Measurements from ENCODE around the gene HAND2. TPM values are rescaled to one million over a fixed set of nuclear protein-coding genes. Genes with fewer than 3 reads are reported as not detected.

Gene HAND2
- total and polyA plus RNA-seq, 2 of the 8 experiments (the other 6 are each of a cell fraction or from before 2014, with no cell fraction given), result 0.05 TPM; not detected in 1

DNA sequence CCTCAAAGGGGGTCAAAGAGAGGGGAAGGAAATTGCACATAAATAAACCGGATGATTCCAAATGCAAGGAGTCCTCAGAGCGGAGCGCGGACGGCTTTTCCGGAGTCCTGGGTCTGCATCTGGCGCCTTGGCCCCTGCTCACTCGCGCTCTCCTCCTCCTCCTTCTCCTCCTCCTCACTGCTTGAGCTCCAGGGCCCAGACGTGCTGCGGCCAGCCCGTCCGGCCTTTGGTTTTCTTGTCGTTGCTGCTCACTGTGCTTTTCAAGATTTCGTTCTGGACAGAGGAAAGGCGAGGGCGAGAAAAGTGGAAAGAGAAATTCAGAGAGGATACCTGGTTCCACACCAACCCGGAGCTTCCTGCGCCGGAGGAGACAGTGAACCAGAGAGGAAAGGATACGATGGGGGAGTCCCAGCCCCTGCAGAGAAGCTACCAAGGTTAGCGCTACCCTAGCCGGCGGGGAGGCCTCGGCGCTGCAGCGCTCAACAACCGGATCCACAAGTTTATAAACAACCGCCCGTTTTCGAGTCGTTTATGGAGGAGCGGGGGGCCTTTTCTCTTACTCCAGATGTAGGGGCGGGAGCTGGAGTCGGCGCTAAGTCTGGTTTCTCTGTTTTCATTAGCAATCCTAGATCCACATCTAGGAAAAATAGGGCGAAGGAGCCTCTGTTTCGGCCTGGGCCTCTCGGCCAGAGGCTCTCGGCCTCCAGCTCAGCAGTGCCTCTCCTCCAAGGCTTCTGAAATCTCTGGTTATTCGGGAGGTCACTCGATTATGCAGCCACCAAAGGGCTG lies 2.7 kb downstream of the HAND2 start (continued):
- TF ChIP-seq EZH2 (IDR thresholded peaks at IDR 0.05; ENCODE audit: low read depth, low read length, severe bottlenecking), result peak; percentile 94
- TF ChIP-seq, protein P1, sequence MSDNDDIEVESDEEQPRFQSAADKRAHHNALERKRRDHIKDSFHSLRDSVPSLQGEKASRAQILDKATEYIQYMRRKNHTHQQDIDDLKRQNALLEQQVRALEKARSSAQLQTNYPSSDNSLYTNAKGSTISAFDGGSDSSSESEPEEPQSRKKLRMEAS (IDR thresholded peaks at IDR 0.05), result 0 out of 2 replicates have a peak, but pooled peaks have one; percentile 20
- 0 out of 2 replicates have a peak, but pooled peaks have one; percentile 6 for TF ChIP-seq TCF12 (IDR thresholded peaks at IDR 0.05; ENCODE audit: low read depth, low read length)
- peak; percentile 10; the same call in 1 of the 2 replicates for TF ChIP-seq TBP (IDR thresholded peaks at IDR 0.05; ENCODE audit: low read depth, low read length)
